Hindlimb muscle (tissue), 1 donor: Measurements from ENCODE around the gene ZNF554. TPM values are rescaled to one million over a fixed set of nuclear protein-coding genes. Genes with fewer than 3 reads are reported as not detected.
"Not testable (repeated sequence)": the region's sequence is repeated elsewhere in the genome, so short reads cannot be mapped to it uniquely, and the experiment has no call there.

Experiments used
- DNase-seq: peaks from one replicate; pipeline ENCODE4 v3.0.0-alpha.2; 2013
- polyA plus RNA-seq: library from polyadenylated mRNA; unstranded; fragments of 120-200 nt; gene quantifications from one replicate; pipeline ENCODE4 v1.2.1, GENCODE V29; 2013; ENCODE audit not compliant: insufficient read length

The ZNF554 gene
- polyA plus RNA-seq, 1 donor = 7.2 TPM

- no peak for DNase-seq
These were observed 28.2 kb upstream of the ZNF554 start for GRCh38 chr19:2791440-2791839.

- no peak for DNase-seq
These were observed 27.8 kb upstream of the ZNF554 start for GRCh38 chr19:2791876-2792275.

DNA sequence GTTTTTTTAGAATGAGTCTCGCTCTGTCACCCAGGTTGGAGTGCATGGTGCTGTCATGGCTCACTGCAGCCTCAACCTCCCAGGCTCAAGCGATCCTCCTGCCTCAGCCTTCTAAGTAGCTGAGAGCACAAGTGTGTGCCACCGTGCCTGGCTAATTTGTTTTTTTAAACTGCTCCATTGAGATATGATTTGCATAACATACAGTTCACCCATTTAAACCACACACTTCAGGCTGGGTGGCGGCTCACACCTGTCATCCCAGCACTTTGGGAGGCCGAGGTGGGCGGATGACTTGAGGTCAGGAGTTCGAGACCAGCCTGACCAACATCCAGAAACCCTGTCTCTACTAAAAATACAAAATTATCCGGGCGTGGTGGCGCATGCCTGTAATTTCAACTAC lies 27.0 kb upstream of the ZNF554 start:
- DNase-seq = not testable (repeated sequence)

- no peak for DNase-seq
These were observed 26.5 kb upstream of the ZNF554 start for GRCh38 chr19:2793126-2793525.

GRCh38 chr19:2793577-2793976 lies 26.1 kb upstream of the ZNF554 start:
- DNase-seq = no peak

DNA sequence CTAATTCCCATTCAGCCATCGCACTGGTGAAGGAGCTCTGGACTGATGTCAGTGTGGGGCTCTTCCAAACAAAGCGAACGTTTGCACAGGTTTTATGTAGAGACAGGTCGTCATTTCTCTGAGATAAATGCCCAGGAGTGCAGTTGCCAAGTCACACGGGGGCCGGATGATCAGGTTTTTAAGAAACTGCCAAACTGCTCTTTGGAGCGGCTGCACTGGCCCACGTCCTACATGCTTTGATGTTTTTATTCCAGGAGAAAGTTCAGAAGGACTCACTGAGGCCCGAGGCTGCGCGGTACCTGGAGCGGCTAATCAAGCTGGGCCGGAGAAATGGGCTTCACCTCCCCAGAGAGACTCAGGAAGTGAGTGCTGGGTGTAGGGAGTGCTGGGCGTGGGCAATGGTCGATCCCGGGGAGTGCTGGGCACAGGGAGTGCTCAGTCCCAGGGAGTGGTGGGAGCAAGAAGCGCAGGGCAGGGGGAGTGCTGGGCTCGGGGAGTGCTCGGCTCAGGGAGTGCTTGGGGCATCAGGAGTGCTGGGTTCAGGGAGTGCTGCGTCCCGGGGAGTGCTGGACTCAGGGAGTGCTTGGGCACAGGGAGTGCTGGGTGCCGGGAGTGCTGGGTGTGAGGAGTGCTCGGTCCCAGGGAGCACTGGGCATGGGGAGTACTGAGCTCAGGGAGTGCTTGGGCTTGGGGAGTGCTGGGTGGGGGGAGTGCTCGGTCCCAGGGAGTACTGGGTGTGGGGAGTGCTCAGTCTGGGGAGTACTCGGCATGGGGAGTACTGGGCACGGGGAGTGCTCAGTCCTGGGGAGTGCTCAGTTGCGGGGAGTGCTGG lies 23.6 kb upstream of the ZNF554 start:
- DNase-seq = no peak

DNA sequence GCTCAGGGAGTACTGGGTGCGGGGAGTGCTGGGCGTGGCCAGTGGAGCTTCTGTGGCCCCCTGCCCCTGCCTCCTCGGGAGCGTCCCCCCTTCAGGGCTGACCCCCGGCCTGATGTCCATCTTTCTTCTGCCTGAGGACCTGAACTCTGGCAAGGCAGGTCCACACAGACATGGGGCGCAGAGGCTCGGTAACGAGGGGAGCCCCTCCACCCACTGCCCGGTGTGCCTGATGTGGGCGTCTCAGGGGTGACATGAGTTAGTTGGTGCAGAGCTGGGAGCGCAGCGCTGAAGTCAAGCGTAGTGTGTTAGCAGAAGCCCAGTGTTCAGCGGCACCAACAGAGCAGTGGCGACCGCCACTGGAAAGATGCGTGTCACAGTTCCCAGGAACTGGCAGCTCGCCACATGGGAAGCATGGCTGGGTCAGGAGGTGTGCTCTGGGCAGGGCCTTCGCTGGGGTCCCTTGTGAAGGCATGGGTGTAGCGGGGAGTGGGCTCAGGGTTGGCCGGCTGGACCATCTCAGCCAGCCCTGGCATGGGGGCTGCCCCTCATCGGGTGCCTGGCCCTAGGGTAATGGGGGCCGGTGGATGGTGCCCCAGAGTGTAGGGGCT lies 22.9 kb upstream of the ZNF554 start:
- no peak for DNase-seq

GRCh38 chr19:2797280-2797679 lies 22.4 kb upstream of the ZNF554 start:
- DNase-seq = no peak

DNA sequence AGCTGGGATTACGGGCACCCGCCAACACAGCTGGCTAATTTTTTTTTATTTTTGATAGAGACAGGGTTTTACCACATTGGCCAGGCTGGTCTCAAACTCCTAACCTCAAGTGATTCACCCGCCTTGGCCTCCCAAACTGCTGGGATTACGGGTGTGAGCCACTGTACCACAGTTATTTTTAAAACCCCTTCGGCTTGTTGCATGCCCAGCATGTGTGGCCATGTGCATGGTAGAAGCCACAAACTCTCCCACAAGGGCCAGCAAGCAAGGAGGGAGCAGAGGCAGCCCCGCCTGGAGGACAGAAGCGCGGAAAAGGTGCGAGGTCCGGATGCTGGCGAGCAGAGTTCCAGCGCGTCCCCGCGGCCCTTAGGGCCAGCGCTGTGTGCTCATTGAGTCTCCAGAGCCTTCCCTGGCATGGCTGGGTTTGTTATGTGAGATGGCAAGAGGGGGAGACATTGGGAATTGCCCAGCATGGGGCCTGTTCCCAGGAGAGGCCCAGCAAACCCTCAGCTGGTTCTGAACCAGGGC lies 21.4 kb upstream of the ZNF554 start:
- DNase-seq = no peak

- DNase-seq = no peak
These were observed 20.9 kb upstream of the ZNF554 start for GRCh38 chr19:2798733-2799132.

GRCh38 chr19:2799273-2800020 lies 20.2 kb upstream of the ZNF554 start:
- no peak for DNase-seq

GRCh38 chr19:2800506-2800905 lies 19.2 kb upstream of the ZNF554 start:
- DNase-seq = no peak

DNA sequence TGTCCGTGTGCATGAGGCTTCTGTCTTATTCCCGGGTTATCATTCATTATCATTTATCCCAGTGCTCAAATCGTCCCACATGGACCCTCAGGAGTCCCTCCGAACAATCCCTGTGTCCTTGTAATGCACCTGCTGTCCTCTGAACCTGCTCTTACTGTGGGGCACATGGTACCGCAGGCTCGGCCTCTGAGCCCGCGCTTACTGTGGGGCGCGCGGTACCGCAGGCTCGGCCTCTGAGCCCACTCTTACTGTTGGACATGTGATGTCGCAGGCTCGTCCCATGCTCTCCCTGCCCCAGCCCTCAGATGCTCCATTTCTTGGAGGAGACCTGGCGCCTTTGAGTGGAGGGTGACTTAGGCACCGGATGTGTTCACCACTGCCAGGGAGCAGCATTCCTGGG lies 16.8 kb upstream of the ZNF554 start:
- no peak for DNase-seq

DNA sequence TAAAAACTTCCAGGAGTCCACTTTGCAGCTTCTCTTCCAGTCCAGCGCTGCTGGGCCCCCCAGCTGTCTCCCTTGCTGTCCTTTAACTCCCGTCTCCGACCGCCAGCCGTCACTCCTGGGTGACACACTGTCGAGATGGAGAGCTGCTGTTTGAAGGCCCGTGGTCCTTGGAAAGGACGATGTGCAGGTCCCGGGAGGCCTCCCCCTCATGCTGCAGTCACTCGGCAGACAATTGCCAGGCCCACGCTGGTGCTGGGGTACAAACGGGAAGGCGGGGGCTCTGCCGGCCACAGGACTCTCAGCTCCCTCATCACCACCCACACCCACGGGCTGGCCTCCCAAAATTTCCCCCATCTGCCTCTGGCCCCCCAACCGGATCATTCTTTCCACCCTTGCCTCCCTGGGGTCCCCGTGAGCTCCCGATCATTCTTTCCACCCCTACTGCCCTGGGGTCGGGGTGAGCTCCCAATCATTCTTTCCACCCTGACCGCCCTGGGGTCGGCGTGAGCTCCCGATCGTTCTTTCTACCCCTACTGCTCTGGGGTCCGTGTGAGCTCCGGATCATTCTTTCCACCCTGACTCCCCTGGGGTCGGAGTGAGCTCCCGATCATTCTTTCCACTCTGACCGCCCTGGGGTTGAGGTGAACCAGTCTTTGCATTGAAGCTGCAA lies 16.0 kb upstream of the ZNF554 start:
- DNase-seq = no peak

DNA sequence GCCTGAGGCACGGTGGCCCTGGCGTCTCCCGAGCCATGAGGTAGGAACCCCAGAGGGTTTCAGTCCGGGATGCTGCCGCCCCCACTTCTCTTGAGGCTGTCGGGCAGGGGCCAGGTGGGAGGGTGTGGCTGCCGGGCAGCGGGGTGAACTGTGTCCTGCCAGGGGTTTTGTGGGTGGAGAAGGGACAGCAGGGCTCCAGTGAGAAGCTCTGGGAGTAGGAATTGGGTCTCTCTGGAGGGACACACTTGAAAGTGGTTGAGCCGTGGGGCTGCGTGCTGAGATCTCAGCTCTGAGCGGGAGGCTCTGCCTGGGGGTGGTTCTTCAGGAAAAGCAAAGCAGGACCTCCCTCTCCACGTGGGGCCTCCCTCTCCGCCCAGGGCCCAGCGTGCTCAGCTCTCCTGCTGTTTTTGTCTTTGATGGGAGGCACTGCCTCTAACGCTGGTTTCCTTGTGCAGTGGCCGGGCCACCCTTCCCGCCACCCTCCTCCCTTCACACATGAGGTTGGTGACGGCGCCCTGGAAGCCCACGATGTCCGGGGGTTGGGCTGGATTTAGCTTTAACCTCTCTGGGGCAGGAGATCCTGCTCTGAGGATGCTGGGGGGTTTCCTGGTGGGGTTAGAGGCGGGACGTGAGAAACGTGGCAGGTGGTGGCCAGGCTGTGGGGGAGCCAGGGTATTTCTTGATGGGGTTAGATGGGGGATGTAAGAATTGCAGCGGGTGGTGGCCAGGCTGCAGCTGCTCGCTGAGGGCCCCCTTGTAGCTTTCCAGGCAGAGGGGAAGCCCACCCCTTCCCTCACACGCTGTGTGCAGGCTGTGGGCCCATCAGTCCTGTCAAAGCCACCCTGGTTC lies 15.3 kb upstream of the ZNF554 start:
- DNase-seq = no peak

GRCh38 chr19:2805261-2805900 lies 14.3 kb upstream of the ZNF554 start:
- DNase-seq = no peak

DNA sequence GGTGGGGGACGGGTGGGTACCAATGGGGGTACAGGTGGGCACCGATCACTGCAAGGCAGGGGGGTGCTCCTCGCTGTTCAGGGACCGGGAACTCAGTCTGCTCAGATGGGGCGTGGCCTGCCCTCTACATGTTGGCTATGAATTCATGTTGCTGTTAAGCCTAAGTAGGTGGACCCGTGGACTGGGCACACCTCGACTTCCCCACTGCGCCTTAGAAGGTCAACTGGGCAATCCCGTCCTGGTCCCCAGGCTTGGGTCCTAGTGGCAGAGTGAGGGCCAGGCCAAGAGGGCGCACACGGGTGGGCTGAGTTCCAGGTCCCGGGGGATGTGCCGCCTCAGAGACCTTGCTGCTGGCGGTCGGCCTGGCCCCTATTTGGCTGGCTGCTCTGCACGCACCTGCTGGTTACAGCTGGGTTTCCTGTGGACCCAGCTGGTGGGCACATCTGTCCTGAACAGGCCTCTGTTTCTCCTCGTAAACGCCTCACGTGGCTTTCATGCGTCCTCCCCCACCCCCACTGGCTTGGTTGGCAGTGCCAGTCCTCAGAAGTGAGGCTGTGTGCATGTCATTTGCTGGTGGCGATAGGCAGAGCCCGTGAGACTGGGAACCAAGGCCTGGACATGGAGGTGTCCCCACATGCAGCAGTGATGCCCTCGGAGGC lies 13.5 kb upstream of the ZNF554 start:
- DNase-seq = no peak

DNA sequence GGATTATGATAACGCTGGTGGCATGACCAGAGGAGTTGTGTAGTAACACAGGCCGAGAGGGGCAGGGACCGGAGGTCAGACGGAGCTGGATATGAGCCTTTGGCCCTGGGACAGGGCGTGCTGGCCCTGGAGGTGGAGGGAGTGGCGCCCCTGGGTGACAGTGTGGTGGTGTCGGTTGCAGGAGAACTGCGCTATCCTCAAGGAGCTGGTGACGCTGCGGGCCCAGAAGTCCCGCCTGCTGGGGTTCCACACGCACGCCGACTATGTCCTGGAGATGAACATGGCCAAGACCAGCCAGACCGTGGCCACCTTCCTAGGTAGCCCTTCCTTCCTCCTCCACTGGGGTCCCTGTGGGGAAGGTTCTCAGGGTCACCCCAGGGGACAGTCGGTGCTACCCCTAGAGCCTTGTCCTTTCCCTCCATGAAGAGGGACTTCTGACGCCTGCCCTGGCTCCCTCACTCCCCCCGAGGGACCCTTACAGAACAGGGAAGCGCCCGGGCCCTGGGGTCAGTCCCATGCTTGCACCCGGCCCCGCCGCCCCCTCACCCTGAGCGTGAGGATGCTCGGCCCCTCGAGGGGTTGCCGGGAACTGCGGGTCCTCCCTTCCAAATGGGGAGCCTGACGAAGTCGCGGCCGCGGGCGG lies 12.8 kb upstream of the ZNF554 start:
- DNase-seq = no peak

- no peak for DNase-seq
These were observed 12.1 kb upstream of the ZNF554 start for GRCh38 chr19:2807379-2808128.
